Measurements from ENCODE around the gene CAPZA2. TPM values are rescaled to one million over a fixed set of nuclear protein-coding genes. Genes with fewer than 3 reads are reported as not detected.

The CAPZA2 gene
- total and polyA plus RNA-seq, 10 of the 15 experiments (the other 5 are each of a cell fraction or from before 2014, with no cell fraction given), result 50.0 to 379 (median 117) TPM

DNA sequence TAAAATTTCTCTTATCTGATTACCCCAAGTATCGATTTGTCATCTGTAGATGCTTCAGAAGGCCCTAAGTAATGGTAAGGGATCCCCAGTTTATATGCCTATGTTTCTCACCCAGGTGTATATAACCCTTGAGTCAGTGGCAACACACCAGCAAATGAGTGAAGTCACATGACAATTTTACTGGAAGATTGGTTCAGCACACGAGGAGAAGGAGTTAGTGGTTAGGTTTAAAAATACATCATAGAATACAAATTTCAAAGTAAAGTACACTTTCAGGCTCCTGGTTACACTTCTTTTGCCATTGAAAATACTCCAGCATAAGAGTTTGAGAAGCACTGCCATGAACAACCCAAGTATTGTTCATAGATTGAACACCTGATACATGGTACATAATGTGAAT lies 29.7 kb upstream of the CAPZA2 start:
- no peak for ATAC-seq

DNA sequence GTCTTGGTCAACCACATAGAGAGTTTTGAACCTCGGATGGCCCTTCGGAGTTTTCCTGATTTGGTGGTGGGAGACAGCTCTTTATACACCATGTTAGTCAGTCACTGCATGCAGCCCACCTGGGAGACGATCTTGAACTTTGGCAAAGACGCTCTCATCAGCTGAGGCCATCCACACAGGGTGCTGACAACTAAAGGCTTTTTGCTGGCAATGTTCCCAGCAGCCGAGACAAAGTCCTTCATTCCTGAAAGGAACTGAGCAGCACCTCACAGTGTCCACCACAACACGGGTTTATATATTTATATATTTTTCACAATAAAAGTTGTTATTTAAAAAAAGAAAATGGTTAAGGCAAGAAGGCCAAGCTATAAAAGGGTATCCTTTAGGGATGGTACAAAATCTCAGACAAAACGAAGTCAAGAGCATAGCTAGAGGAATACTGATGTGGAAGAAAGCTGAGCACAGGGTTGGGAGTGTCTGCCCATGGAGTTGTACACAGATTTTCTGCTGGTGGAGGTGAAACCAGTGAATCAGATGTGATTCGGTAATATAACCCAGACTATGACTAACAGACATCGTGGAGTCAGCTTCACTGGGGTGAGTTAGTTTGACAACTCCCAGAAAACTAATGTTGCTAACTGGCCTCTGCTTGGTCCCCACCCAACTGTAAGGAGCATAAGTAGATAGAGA lies 27.4 kb upstream of the CAPZA2 start:
- ChIA-PET SMC1A (ENCODE audit: uncharacterized antibody, unreplicated experiment) (interaction anchor here (0.7 kb wide), 1 partner anchor 568 kb away, joined by 3 read pairs; no protein-coding TSS in a partner anchor), RAD21 (ENCODE audit: unreplicated experiment) (no interaction called here), CTCF (interaction anchor here (1.2 kb wide), 1 partner anchor 97 kb away, joined by 3 read pairs; no protein-coding TSS in a partner anchor), POLR2A (no interaction called here)
- Histone ChIP-seq H3K9ac (ENCODE audit: control insufficient read depth, insufficient read depth, low read length) (no peak overlapping the region), H3K36me3 (ENCODE audit: control insufficient read depth in 2 of 2, insufficient read depth in 2 of 2, low read length in 1 of 2) (no peaks in the 10 kb centered on the region), H3K4me1 (ENCODE audit: control insufficient read depth, insufficient read depth, low read length) (no peaks in the 10 kb centered on the region), H3K9me3 (replicated peaks; ENCODE audit: control insufficient read depth, insufficient read depth, low read length) (no peaks in the 10 kb centered on the region), H3K4me3 (no peak overlapping the region), H4K20me1 (ENCODE audit: control insufficient read depth, insufficient read depth) (no peaks in the 10 kb centered on the region), H3K79me2 (ENCODE audit: control insufficient read depth, insufficient read depth, low read length) (no peaks in the 10 kb centered on the region), H3K27me3 (replicated peaks in 1 of 2; ENCODE audit: control insufficient read depth in 2 of 2, insufficient read depth in 2 of 2, low read length in 1 of 2) (no peaks in the 10 kb centered on the region), H3K27ac (ENCODE audit: control insufficient read depth, insufficient read depth) (no peak overlapping the region), H3K4me2 (ENCODE audit: control insufficient read depth, insufficient read depth) (no peak overlapping the region), H2AFZ (ENCODE audit: control insufficient read depth, low read depth, low read length) (no peak overlapping the region)
- 32% methylated on average over 9 of the region's 9 CpGs for WGBS (ENCODE audit: insufficient coverage, insufficient replicate concordance, low lambda C conversion rate, missing lambda C conversion rate)
- intact Hi-C loops (cut with micrococcal nuclease; ENCODE audit: unreplicated experiment), result no loop called here
- no peak for FAIRE-seq
- no peak for DNase-seq (ENCODE audit: low read depth, low spot score)
- ATAC-seq, result no peak
- in situ Hi-C loops (cut with MboI), result no loop called here
- BruUV-seq (replicated peaks), result no TSS peak
- TF ChIP-seq, protein P1, sequence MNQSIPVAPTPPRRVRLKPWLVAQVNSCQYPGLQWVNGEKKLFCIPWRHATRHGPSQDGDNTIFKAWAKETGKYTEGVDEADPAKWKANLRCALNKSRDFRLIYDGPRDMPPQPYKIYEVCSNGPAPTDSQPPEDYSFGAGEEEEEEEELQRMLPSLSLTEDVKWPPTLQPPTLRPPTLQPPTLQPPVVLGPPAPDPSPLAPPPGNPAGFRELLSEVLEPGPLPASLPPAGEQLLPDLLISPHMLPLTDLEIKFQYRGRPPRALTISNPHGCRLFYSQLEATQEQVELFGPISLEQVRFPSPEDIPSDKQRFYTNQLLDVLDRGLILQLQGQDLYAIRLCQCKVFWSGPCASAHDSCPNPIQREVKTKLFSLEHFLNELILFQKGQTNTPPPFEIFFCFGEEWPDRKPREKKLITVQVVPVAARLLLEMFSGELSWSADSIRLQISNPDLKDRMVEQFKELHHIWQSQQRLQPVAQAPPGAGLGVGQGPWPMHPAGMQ (IDR thresholded peaks at IDR 0.05; ENCODE audit: borderline replicate concordance), result no peak
- TF ChIP-seq YY1 (IDR thresholded peaks at IDR 0.05; ENCODE audit: low read depth, low read length) (no peak), DPF2 (IDR thresholded peaks at IDR 0.05) (no peak)
- TF ChIP-seq, protein P2, sequence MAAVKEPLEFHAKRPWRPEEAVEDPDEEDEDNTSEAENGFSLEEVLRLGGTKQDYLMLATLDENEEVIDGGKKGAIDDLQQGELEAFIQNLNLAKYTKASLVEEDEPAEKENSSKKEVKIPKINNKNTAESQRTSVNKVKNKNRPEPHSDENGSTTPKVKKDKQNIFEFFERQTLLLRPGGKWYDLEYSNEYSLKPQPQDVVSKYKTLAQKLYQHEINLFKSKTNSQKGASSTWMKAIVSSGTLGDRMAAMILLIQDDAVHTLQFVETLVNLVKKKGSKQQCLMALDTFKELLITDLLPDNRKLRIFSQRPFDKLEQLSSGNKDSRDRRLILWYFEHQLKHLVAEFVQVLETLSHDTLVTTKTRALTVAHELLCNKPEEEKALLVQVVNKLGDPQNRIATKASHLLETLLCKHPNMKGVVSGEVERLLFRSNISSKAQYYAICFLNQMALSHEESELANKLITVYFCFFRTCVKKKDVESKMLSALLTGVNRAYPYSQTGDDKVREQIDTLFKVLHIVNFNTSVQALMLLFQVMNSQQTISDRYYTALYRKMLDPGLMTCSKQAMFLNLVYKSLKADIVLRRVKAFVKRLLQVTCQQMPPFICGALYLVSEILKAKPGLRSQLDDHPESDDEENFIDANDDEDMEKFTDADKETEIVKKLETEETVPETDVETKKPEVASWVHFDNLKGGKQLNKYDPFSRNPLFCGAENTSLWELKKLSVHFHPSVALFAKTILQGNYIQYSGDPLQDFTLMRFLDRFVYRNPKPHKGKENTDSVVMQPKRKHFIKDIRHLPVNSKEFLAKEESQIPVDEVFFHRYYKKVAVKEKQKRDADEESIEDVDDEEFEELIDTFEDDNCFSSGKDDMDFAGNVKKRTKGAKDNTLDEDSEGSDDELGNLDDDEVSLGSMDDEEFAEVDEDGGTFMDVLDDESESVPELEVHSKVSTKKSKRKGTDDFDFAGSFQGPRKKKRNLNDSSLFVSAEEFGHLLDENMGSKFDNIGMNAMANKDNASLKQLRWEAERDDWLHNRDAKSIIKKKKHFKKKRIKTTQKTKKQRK (IDR thresholded peaks at IDR 0.05; ENCODE audit: low read depth, low read length), result no peak
- TF ChIP-seq, protein P3, sequence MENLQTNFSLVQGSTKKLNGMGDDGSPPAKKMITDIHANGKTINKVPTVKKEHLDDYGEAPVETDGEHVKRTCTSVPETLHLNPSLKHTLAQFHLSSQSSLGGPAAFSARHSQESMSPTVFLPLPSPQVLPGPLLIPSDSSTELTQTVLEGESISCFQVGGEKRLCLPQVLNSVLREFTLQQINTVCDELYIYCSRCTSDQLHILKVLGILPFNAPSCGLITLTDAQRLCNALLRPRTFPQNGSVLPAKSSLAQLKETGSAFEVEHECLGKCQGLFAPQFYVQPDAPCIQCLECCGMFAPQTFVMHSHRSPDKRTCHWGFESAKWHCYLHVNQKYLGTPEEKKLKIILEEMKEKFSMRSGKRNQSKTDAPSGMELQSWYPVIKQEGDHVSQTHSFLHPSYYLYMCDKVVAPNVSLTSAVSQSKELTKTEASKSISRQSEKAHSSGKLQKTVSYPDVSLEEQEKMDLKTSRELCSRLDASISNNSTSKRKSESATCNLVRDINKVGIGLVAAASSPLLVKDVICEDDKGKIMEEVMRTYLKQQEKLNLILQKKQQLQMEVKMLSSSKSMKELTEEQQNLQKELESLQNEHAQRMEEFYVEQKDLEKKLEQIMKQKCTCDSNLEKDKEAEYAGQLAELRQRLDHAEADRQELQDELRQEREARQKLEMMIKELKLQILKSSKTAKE (IDR thresholded peaks at IDR 0.05; ENCODE audit: low read depth, poor library complexity, severe bottlenecking), result no peak

More for the DNA sequence above, 29.7 kb upstream of the CAPZA2 start:
- Histone ChIP-seq H2AFZ (ENCODE audit: control insufficient read depth, low read depth, low read length) (no peak overlapping the region), H3K4me3 (no peak overlapping the region), H3K4me1 (ENCODE audit: control insufficient read depth, insufficient read depth, low read length) (no peaks in the 10 kb centered on the region), H3K27me3 (replicated peaks in 1 of 2; ENCODE audit: control insufficient read depth in 2 of 2, insufficient read depth in 2 of 2, low read length in 1 of 2) (no peaks in the 10 kb centered on the region), H3K9me3 (replicated peaks; ENCODE audit: control insufficient read depth, insufficient read depth, low read length) (no peaks in the 10 kb centered on the region), H4K20me1 (ENCODE audit: control insufficient read depth, insufficient read depth) (no peaks in the 10 kb centered on the region), H3K36me3 (ENCODE audit: control insufficient read depth in 2 of 2, insufficient read depth in 2 of 2, low read length in 1 of 2) (no peaks in the 10 kb centered on the region), H3K27ac (ENCODE audit: control insufficient read depth, insufficient read depth) (no peak overlapping the region), H3K9ac (ENCODE audit: control insufficient read depth, insufficient read depth, low read length) (no peak overlapping the region), H3K4me2 (ENCODE audit: control insufficient read depth, insufficient read depth) (no peak overlapping the region), H3K79me2 (ENCODE audit: control insufficient read depth, insufficient read depth, low read length) (no peaks in the 10 kb centered on the region)
- no TSS peak for BruUV-seq (replicated peaks)
- ChIA-PET CTCF (interaction anchor here (0.7 to 1.2 kb wide), 2 partner anchors 237 to 241 kb away, joined by 3 read pairs; no protein-coding TSS in a partner anchor), SMC1A (ENCODE audit: uncharacterized antibody, unreplicated experiment) (no interaction called here), POLR2A (no interaction called here), RAD21 (ENCODE audit: unreplicated experiment) (no interaction called here)
- TF ChIP-seq HDAC6 (IDR thresholded peaks at IDR 0.05; ENCODE audit: unreplicated experiment) (no peak), PAX8 (IDR thresholded peaks at IDR 0.05) (no peak), POLR2AphosphoS5 (IDR thresholded peaks at IDR 0.05; ENCODE audit: low read length) (no peak), BACH1 (IDR thresholded peaks at IDR 0.05; ENCODE audit: borderline replicate concordance) (no peak), TCF3 (IDR thresholded peaks at IDR 0.05; ENCODE audit: borderline replicate concordance, insufficient read depth, low read depth, low read length) (no peak), IKZF1 (conservative IDR thresholded peaks at IDR 0.05) (no peak), EZH2 (IDR thresholded peaks at IDR 0.05; ENCODE audit: borderline replicate concordance, control insufficient read depth, low read depth, low read length) (no peak), TARDBP (IDR thresholded peaks at IDR 0.05; ENCODE audit: borderline replicate concordance) (no peak), RFX5 (IDR thresholded peaks at IDR 0.05; ENCODE audit: low read depth, low read length) (no peak), TCF7 (IDR thresholded peaks at IDR 0.05; ENCODE audit: borderline replicate concordance) (no peak), STAT1 (conservative IDR thresholded peaks at IDR 0.05) (no peak), CBX3 (IDR thresholded peaks at IDR 0.05; ENCODE audit: borderline replicate concordance, low read depth) (no peak)
- FAIRE-seq (no peak), DNase-seq (ENCODE audit: low read depth, low spot score) (no peak)
- 0% methylated on average over 2 of the region's 2 CpGs for WGBS (ENCODE audit: insufficient coverage, insufficient replicate concordance, low lambda C conversion rate, missing lambda C conversion rate)
- intact Hi-C loops (cut with micrococcal nuclease; ENCODE audit: unreplicated experiment) (no loop called here), in situ Hi-C loops (cut with MboI) (no loop called here)

Measured in GM12878 (cell line).